Measurements from ENCODE around the gene TCF12. TPM values are rescaled to one million over a fixed set of nuclear protein-coding genes. Genes with fewer than 3 reads are reported as not detected.
A peak's percentile ranks its signal among the peaks of the same experiment; 100 is the strongest.

TCF12 gene
- total RNA-seq, 1 experiment from 2014 or later: 76.7 TPM

GRCh38 chr15:56964182-56964581 is 45.7 kb downstream of the TCF12 start:
- Histone ChIP-seq H3K9ac (ENCODE audit: extremely low read depth, insufficient read length, low read length) (no peak overlapping the region), H4K8ac (replicated peaks; ENCODE audit: insufficient read length, low read depth, low read length) (no peak overlapping the region), H2AK5ac (ENCODE audit: insufficient read length, low read length) (no peak overlapping the region), H4K20me1 (ENCODE audit: control insufficient read depth, insufficient read depth, insufficient read length) (no peaks in the 10 kb centered on the region), H3K4me2 (ENCODE audit: insufficient read depth, insufficient read length, low read length) (no peak overlapping the region), H3K56ac (ENCODE audit: insufficient read length, low read depth, low read length) (no peak overlapping the region), H2BK12ac (ENCODE audit: insufficient read length, low read depth, low read length) (no peak overlapping the region), H3K23me2 (ENCODE audit: insufficient read length, low read depth, low read length, poor library complexity, severe bottlenecking) (no peaks in the 10 kb centered on the region), H3T11ph (ENCODE audit: low read length) (no peak overlapping the region), H3K4me1 (ENCODE audit: insufficient read depth, low read length) (peaks cover 6% of the 10 kb centered on the region; the same call in 1 of the 2 replicates), H3K18ac (ENCODE audit: insufficient read length, low read depth, low read length) (no peak overlapping the region), H3K4ac (ENCODE audit: low read depth, low read length) (no peak overlapping the region), H2BK5ac (ENCODE audit: insufficient read length, low read length) (no peak overlapping the region), H2AFZ (ENCODE audit: low read length) (no peak overlapping the region), H3K27me3 (ENCODE audit: insufficient read depth, low read length) (no peaks in the 10 kb centered on the region), H2BK20ac (ENCODE audit: low read depth, low read length, poor library complexity, severe bottlenecking) (no peak overlapping the region), H3K23ac (ENCODE audit: insufficient read length, low read depth, low read length) (no peak overlapping the region), H4K91ac (ENCODE audit: insufficient read length, low read depth, low read length) (no peak overlapping the region), H3K79me2 (ENCODE audit: insufficient read depth, low read length) (peaks cover 16% of the 10 kb centered on the region; the same call in 1 of the 2 replicates), H4K5ac (ENCODE audit: insufficient read length, low read depth, low read length) (no peak overlapping the region), H2BK120ac (ENCODE audit: low read depth, low read length, poor library complexity, severe bottlenecking) (no peak overlapping the region), H3K79me1 (ENCODE audit: insufficient read depth, low read depth, low read length, poor library complexity, severe bottlenecking) (peaks cover 5% of the 10 kb centered on the region), H3K14ac (ENCODE audit: insufficient read depth, low read length) (no peak overlapping the region), H3K9me3 (ENCODE audit: control insufficient read depth, low read depth, low read length) (no peaks in the 10 kb centered on the region), H3K27ac (ENCODE audit: insufficient read length, low read depth, low read length) (no peak overlapping the region), H2BK15ac (ENCODE audit: low read depth, low read length) (no peak overlapping the region)
- H3K4me3 Mint-ChIP-seq: no peak overlapping the region
- TF ChIP-seq CTCF (conservative IDR thresholded peaks at IDR 0.05): no peak
- H3K4me1 Mint-ChIP-seq: peaks cover 42 to 44% of the 10 kb centered on the region in 2 experiments
- WGBS (ENCODE audit: extremely low coverage, insufficient read length, low lambda C conversion rate): no CpG with 5 or more reads among the region's 1 CpG
- no peaks in the 10 kb centered on the region for H3K36me3 Mint-ChIP-seq (ENCODE audit: insufficient read depth in 1 of 3, low read depth in 3 of 3)
- H3K9me3 Mint-ChIP-seq: no peaks in the 10 kb centered on the region
- peak overlapping the region in 1 of 3 experiments; percentile 75; a peak in 3 of 7 replicates for H3K27ac Mint-ChIP-seq
- no peak for DNase-seq
- no peaks in the 10 kb centered on the region for H3K27me3 Mint-ChIP-seq (ENCODE audit: low read depth)

Data from H9 (cell line).